Spleen (tissue), 3 donors: Measurements from ENCODE around the gene KRTAP10-2.
"Not testable (repeated sequence)": the region's sequence is repeated elsewhere in the genome, so short reads cannot be mapped to it uniquely, and the experiment has no call there.

Experiments used
- POLR2A ChIP-seq, 3 donors: fragments of 450-650 bp; IDR thresholded peaks; one replicate each; pipeline ENCODE4 v1.5.1; 2017; ENCODE audit warnings: antibody characterized with exemption in 3 of 3, mild to moderate bottlenecking in 1 of 3
- POLR2AphosphoS5 ChIP-seq, 3 donors: sonication (generic); formaldehyde crosslinking; IDR thresholded peaks; one replicate each; pipeline ENCODE4 v1.5.1; 2017; ENCODE audit warnings: antibody characterized with exemption in 3 of 3

DNA sequence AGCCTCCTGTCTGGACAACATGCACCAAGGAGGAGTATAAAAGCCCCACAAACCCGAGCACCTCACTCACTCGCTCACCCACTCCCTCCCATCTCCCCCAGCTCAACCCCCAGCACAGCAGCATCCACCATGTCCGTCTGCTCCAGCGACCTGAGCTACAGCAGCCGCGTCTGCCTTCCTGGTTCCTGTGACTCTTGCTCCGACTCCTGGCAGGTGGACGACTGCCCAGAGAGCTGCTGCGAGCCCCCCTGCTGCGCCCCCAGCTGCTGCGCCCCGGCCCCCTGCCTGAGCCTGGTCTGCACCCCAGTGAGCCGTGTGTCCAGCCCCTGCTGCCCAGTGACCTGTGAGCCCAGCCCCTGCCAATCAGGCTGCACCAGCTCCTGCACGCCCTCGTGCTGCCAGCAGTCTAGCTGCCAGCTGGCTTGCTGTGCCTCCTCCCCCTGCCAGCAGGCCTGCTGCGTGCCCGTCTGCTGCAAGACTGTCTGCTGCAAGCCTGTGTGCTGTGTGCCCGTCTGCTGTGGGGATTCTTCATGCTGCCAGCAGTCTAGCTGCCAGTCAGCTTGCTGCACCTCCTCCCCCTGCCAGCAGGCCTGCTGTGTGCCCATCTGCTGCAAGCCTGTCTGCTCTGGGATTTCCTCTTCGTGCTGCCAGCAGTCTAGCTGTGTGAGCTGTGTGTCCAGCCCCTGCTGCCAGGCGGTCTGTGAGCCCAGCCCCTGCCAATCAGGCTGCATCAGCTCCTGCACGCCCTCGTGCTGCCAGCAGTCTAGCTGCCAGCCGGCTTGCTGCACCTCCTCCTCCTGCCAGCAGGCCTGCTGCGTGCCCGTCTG, 22.5 kb upstream of the KRTAP10-2 start, which contains the start of gene KRTAP10-4:
- TF ChIP-seq POLR2A, POLR2AphosphoS5 (IDR thresholded peaks at IDR 0.05): not testable (repeated sequence)
